H1 (cell line): ENCODE results near the gene RANBP3L. TPM values are rescaled to one million over a fixed set of nuclear protein-coding genes. Genes with fewer than 3 reads are reported as not detected.
"Not testable (repeated sequence)": the region's sequence is repeated elsewhere in the genome, so short reads cannot be mapped to it uniquely, and the experiment has no call there.

ENCODE experiments used
- CTCF ChIA-PET: fragments of 300-600 bp; sonication (Branson Sonifier 250); formaldehyde crosslinking; loops from one replicate; lab custom pipeline; 2021; ENCODE audit not compliant: partially characterized antibody; lab: Charles Lee
- POLR2A ChIA-PET: fragments of 300-600 bp; sonication (Branson Sonifier 250); formaldehyde crosslinking; loops from one replicate; lab custom pipeline; 2021; ENCODE audit warnings: inconsistent platforms; ENCODE audit not compliant: partially characterized antibody; lab: Charles Lee
- DNase-seq, 2 experiments: peaks; one replicate each; pipeline versions ENCODE4 v3.0.0 to v3.0.0-alpha.2; 2010 to 2022; ENCODE audit warnings: low spot score in 2 of 2, low read depth in 1 of 2, mixed read lengths in 1 of 2
- FAIRE-seq: peaks from 2 replicates; lab custom pipeline; 2011; peaks lifted over from hg19 to GRCh38; lab: Jason Lieb, UNC
- H2AFZ ChIP-seq: 2 replicates; pipeline ENCODE4 v1.8.1; 2012; ENCODE audit warnings: low read length, inconsistent platforms
- H2AK5ac ChIP-seq: 2 replicates; pipeline ENCODE4 v1.6.1; 2013; ENCODE audit warnings: low read depth, low read length
- H2BK120ac ChIP-seq: replicated peaks from 2 replicates; pipeline ENCODE3; 2013; ENCODE audit warnings: low read depth, low read length, inconsistent platforms
- H2BK12ac ChIP-seq: 2 replicates; pipeline ENCODE4 v1.6.1; 2013; ENCODE audit warnings: low read depth, low read length
- H2BK15ac ChIP-seq: 2 replicates; pipeline ENCODE4 v1.6.1; 2013; ENCODE audit warnings: low read length
- H2BK20ac ChIP-seq: 2 replicates; pipeline ENCODE4 v1.6.1; 2013; ENCODE audit warnings: low read length
- H2BK5ac ChIP-seq: 2 replicates; pipeline ENCODE4 v1.6.1; 2013; ENCODE audit warnings: low read depth, low read length
- H3K14ac ChIP-seq: 2 replicates; pipeline ENCODE4 v1.6.1; 2013; ENCODE audit warnings: inconsistent platforms; ENCODE audit not compliant: insufficient read length
- H3K18ac ChIP-seq: 2 replicates; pipeline ENCODE4 v1.6.1; 2013; ENCODE audit warnings: low read length; ENCODE audit errors: extremely low read depth
- H3K23ac ChIP-seq: 2 replicates; pipeline ENCODE4 v1.6.1; 2013; ENCODE audit warnings: inconsistent platforms; ENCODE audit not compliant: insufficient read length
- H3K23me2 ChIP-seq: 2 replicates; pipeline ENCODE4 v1.6.1; 2013; ENCODE audit warnings: low read depth, low read length
- H3K27ac ChIP-seq: 2 replicates; pipeline ENCODE4 v1.6.1; 2011; ENCODE audit warnings: low read depth, low read length, inconsistent platforms
- H3K27me3 ChIP-seq, 4 experiments: replicated peaks in 1 of 4; 1 replicate in 1 of 4; 2 replicates in 3 of 4; pipeline versions ENCODE4 v1.6.1 to v1.8.1; 2011 to 2013; ENCODE audit warnings: low read length in 3 of 4, mild to moderate bottlenecking in 3 of 4, inconsistent platforms in 2 of 4, mixed read lengths in 2 of 4, moderate library complexity in 1 of 4; ENCODE audit not compliant: control insufficient read depth in 3 of 4, insufficient read depth in 3 of 4; ENCODE audit errors: extremely low read depth in 1 of 4
- H3K36me3 ChIP-seq, 4 experiments: 2 replicates each; pipeline versions ENCODE4 v1.6.1 to v1.8.1; 2011 to 2013; ENCODE audit warnings: mild to moderate bottlenecking in 4 of 4, low read length in 3 of 4, moderate library complexity in 2 of 4, control low read depth in 1 of 4, inconsistent platforms in 1 of 4; ENCODE audit not compliant: insufficient read depth in 4 of 4, control insufficient read depth in 2 of 4
- H3K4ac ChIP-seq: replicated peaks from 2 replicates; pipeline ENCODE3; 2013; ENCODE audit warnings: low read length, low read depth, mixed read lengths, inconsistent platforms; ENCODE audit not compliant: insufficient read length
- H3K4me1 ChIP-seq, 4 experiments: replicated peaks in 1 of 4; 1 replicate in 1 of 4; 2 replicates in 3 of 4; pipeline versions ENCODE4 v1.6.1 to v1.8.1; 2011 to 2013; ENCODE audit warnings: low read length in 3 of 4, inconsistent platforms in 2 of 4, mixed read lengths in 1 of 4; ENCODE audit not compliant: insufficient read depth in 4 of 4, control insufficient read depth in 3 of 4
- H3K4me2 ChIP-seq, 2 experiments: 2 replicates each; pipeline versions ENCODE4 v1.6.1 to v1.8.1; 2011 to 2013; ENCODE audit warnings: low read depth in 2 of 2, low read length in 2 of 2, control low read depth in 1 of 2, inconsistent platforms in 1 of 2, mild to moderate bottlenecking in 1 of 2; ENCODE audit not compliant: insufficient read depth in 1 of 2
- H3K4me3 ChIP-seq, 4 experiments: fragments of 200-600, 300-600 bp in 1 of 4; sonication (generic), shearing (Covaris generic), sonication (Bioruptor Twin) in 1 of 4; 2 replicates each; pipeline versions ENCODE4 v1.5.1 to v1.8.1; 2011 to 2016; ENCODE audit warnings: low read length in 4 of 4, low read depth in 3 of 4, control low read depth in 2 of 4, inconsistent platforms in 2 of 4, mild to moderate bottlenecking in 2 of 4, mixed read lengths in 1 of 4, moderate library complexity in 1 of 4; ENCODE audit not compliant: insufficient read depth in 2 of 4; ENCODE audit errors: extremely low read depth in 1 of 4
- H3K56ac ChIP-seq: replicated peaks from 2 replicates; pipeline ENCODE3; 2013; ENCODE audit warnings: low read depth, mild to moderate bottlenecking, mixed read lengths, low read length, inconsistent platforms; ENCODE audit not compliant: insufficient read length
- H3K79me1 ChIP-seq: 2 replicates; pipeline ENCODE4 v1.6.1; 2013; ENCODE audit warnings: low read depth, low read length, control low read depth
- H3K79me2 ChIP-seq, 2 experiments: 2 replicates each; pipeline versions ENCODE4 v1.6.1 to v1.8.1; 2012 to 2013; ENCODE audit warnings: low read length in 2 of 2, mild to moderate bottlenecking in 2 of 2, inconsistent platforms in 1 of 2; ENCODE audit not compliant: insufficient read depth in 2 of 2, control insufficient read depth in 1 of 2
- H3K9ac ChIP-seq, 4 experiments: replicated peaks in 1 of 4; 1 replicate in 1 of 4; 2 replicates in 3 of 4; pipeline versions ENCODE4 v1.6.1 to v1.8.1; 2011 to 2013; ENCODE audit warnings: low read depth in 3 of 4, low read length in 3 of 4, control low read depth in 2 of 4, mild to moderate bottlenecking in 2 of 4, moderate library complexity in 2 of 4, inconsistent platforms in 1 of 4; ENCODE audit errors: extremely low read depth in 1 of 4
- H3K9me3 ChIP-seq, 2 experiments: 2 replicates each; pipeline versions ENCODE4 v1.6.1 to v1.8.1; 2012 to 2013; ENCODE audit warnings: mild to moderate bottlenecking in 2 of 2, moderate library complexity in 2 of 2, control low read depth in 1 of 2, inconsistent platforms in 1 of 2, low read depth in 1 of 2, low read length in 1 of 2, mixed read lengths in 1 of 2; ENCODE audit not compliant: insufficient read depth in 2 of 2
- H4K20me1 ChIP-seq, 2 experiments: replicated peaks in 1 of 2; 2 replicates each; pipeline versions ENCODE3 to v1.8.1; 2011 to 2013; ENCODE audit warnings: inconsistent platforms in 2 of 2, low read length in 2 of 2, mild to moderate bottlenecking in 1 of 2; ENCODE audit not compliant: insufficient read depth in 2 of 2, control insufficient read depth in 1 of 2
- H4K5ac ChIP-seq: 2 replicates; pipeline ENCODE4 v1.6.1; 2013; ENCODE audit warnings: low read length, low read depth, mixed read lengths, inconsistent platforms; ENCODE audit not compliant: insufficient read length
- H4K8ac ChIP-seq: 2 replicates; pipeline ENCODE4 v1.8.0; 2013; ENCODE audit warnings: mild to moderate bottlenecking, moderate library complexity, low read length, inconsistent platforms; ENCODE audit not compliant: insufficient read depth; ENCODE audit errors: extremely low read depth
- H4K91ac ChIP-seq: replicated peaks from 2 replicates; pipeline ENCODE3; 2013; ENCODE audit warnings: low read length, mixed read lengths, inconsistent platforms; ENCODE audit not compliant: insufficient read length
- CBX8 ChIP-seq: fragments of 300-800, 300-1000 bp; sonication (generic); IDR thresholded peaks from 2 replicates; pipeline ENCODE4 v1.7.1; 2016; ENCODE audit warnings: low read depth, low read length, borderline replicate concordance
- PHF8 ChIP-seq: fragments of 200-600 bp; sonication (generic); conservative IDR thresholded peaks from 2 replicates; pipeline ENCODE4 v1.7.1; 2012; ENCODE audit warnings: low read depth, mild to moderate bottlenecking, inconsistent platforms, low read length, moderate library complexity
- WGBS, 2 experiments: shearing (Covaris generic) in 1 of 2; methylation state at CpG; one replicate each; pipeline versions ENCODE4 v1.1.6 to v1.1.7; 2013 to 2015; ENCODE audit warnings: low lambda C conversion rate in 2 of 2, mixed read lengths in 2 of 2, inconsistent platforms in 1 of 2, low coverage in 1 of 2, missing lambda C conversion rate in 1 of 2; ENCODE audit not compliant: insufficient replicate concordance in 2 of 2, insufficient coverage in 1 of 2, insufficient read length in 1 of 2; ENCODE audit errors: extremely low coverage in 1 of 2, missing lambda C conversion rate in 1 of 2; 5-methylcytosine and 5-hydroxymethylcytosine counted together
- polyA plus RNA-seq, 7 experiments: library from polyadenylated mRNA; depleted of rRNA in 3 of 7; stranded (reverse) in 5 of 7; unstranded in 2 of 7; fragments of >200 nt in 5 of 7; fragments of 200-250 nt in 2 of 7; gene quantifications; 1 replicate in 5 of 7; 2 replicates in 1 of 7; 4 replicates in 1 of 7; pipeline versions ENCODE4 v1.2.1 to v1.2.3, GENCODE V29; 2011 to 2013; ENCODE audit warnings: missing spikeins in 2 of 7, mixed read lengths in 2 of 7
- total RNA-seq: library from RNA; stranded (reverse); fragmentation: NEBNext Ultra II Directional; extraction: Animal tissue kit (Norgen Biotek cat#: 25700); gene quantifications from 2 replicates; pipeline ENCODE4 v1.2.1, GENCODE V29; 2021

RANBP3L gene
- total and polyA plus RNA-seq, 2 of the 8 experiments (the other 6 are each of a cell fraction or from before 2014, with no cell fraction given), result not detected

GRCh38 chr5:36344899-36345298, 43.2 kb upstream of the RANBP3L start (continued):
- TF ChIP-seq CBX8, result no peak
- TF ChIP-seq PHF8, result no peak

GRCh38 chr5:36341720-36342119, 40.0 kb upstream of the RANBP3L start:
- H4K5ac ChIP-seq, H3K4me3 ChIP-seq, H3K9ac ChIP-seq, H3K4me2 ChIP-seq, H2BK15ac ChIP-seq, H4K8ac ChIP-seq, POLR2A ChIA-PET, H2BK5ac ChIP-seq, H3K14ac ChIP-seq, FAIRE-seq, H3K4me1 ChIP-seq, H2BK120ac ChIP-seq, H4K20me1 ChIP-seq, CTCF ChIA-PET, DNase-seq, H3K9me3 ChIP-seq, H2BK12ac ChIP-seq, H3K27ac ChIP-seq, H3K36me3 ChIP-seq, H3K79me2 ChIP-seq, H3K27me3 ChIP-seq, H3K56ac ChIP-seq, H2BK20ac ChIP-seq, H3K23ac ChIP-seq, H2AFZ ChIP-seq, H3K18ac ChIP-seq, H4K91ac ChIP-seq, H2AK5ac ChIP-seq, H3K4ac ChIP-seq, H3K79me1 ChIP-seq, H3K23me2 ChIP-seq: not testable (repeated sequence)
- WGBS, 2 experiments, result 77% methylated on average over 4 of the region's 4 CpGs; no CpG with 5 or more reads in 1 of the 2 experiments
